GM12872 (cell line): Measurements from ENCODE around the gene NUP85.

Experiments used
- CTCF ChIP-seq: IDR thresholded peaks from 3 replicates; pipeline ENCODE4 v1.5.1; 2011; ENCODE audit warnings: low read depth, mild to moderate bottlenecking, low read length, moderate library complexity; ENCODE audit not compliant: insufficient read depth

The NUP85 gene

GRCh38 chr17:75245011-75245410 lies 39.5 kb downstream of the NUP85 start:
- TF ChIP-seq CTCF: no peak

- no peak for TF ChIP-seq CTCF
Measured at GRCh38 chr17:75246404-75246803, 40.9 kb downstream of the NUP85 start.

GRCh38 chr17:75249564-75249963 lies 44.1 kb downstream of the NUP85 start:
- no peak for TF ChIP-seq CTCF

GRCh38 chr17:75250009-75250471 lies 44.6 kb downstream of the NUP85 start:
- no peak for TF ChIP-seq CTCF

GRCh38 chr17:75252039-75252816 lies 46.7 kb downstream of the NUP85 start:
- no peak for TF ChIP-seq CTCF

- TF ChIP-seq CTCF: peak; percentile 17; the same call in 1 of the 3 replicates
Measured at GRCh38 chr17:75260641-75261335, 55.3 kb downstream of the NUP85 start.

GRCh38 chr17:75261336-75262111 lies 56.0 kb downstream of the NUP85 start, which contains the start of the genes GGA3 and MRPS7:
Gene GGA3, minus strand, starts transcription at chr17:75261606. Its CDS starts 19 bp downstream, at chr17:75261587.
Gene MRPS7, plus strand, starts transcription at chr17:75261879. Its CDS starts 22 bp downstream, at chr17:75261901.
- TF ChIP-seq CTCF: no peak
